ENCODE measurements around the gene DUS4L.

GRCh38 chr7:107573537-107573936, 9.8 kb downstream of the DUS4L start:
- TF ChIP-seq POLR2AphosphoS5 (IDR thresholded peaks at IDR 0.05; ENCODE audit: low read depth, low read length) (no peak), TAF1 (IDR thresholded peaks at IDR 0.05; ENCODE audit: low read depth, low read length) (no peak), POLR2A (IDR thresholded peaks at IDR 0.05; ENCODE audit: low read depth, low read length) (no peak)

All from GM12891 (cell line).